Right kidney (tissue), 1 donor: ENCODE data around the gene CALM3.

Experiments
- DNase-seq: peaks from one replicate; pipeline ENCODE4 v3.0.0-alpha.2; 2016

Gene CALM3

DNA sequence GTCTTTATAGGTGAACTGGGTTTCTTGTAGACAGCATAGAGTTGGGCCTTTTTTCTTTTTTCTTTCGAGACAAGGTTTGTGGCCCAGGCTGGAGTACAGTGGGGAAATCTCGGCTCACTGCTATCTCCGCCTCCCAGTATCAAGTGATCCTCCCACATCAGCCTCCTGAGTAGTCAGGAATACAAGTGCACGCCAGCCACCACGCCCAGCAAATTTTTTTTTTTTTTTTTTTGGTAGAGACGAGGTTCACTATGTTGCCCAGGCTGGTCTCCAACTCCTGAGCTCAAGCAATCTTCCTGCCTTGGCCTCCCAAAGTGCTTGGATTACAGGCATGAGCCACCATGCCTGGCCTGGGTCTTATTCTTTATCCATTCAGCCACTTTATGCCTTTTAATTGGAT, 5.1 kb upstream of the CALM3 start:
- no peak for DNase-seq

DNA sequence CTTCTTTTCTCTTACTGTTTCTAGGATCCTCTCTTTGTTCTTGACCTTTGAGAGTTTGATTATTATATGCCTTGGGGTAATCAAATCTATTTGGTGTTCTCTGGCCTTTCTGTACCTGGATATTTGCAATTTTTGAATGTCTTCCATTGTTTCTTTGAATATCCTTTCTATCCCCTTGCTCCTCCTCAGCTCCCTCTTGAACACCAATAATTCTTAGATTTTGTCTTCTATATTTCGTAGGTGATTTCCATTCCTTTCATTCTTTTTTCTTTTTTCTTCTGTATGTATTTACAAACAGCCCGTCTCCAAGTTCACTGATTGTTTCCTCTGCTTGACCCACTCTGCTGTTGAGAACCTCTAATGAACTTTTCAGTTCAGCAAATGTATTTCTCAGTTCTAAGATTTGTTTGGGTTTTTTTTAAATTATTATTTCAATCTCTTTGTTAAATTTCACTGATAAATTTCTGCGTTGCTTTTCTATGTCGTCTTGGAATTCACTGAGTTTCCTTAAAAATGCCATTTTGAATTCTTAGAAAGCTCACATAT, 2.7 kb upstream of the CALM3 start:
- DNase-seq: no peak

DNA sequence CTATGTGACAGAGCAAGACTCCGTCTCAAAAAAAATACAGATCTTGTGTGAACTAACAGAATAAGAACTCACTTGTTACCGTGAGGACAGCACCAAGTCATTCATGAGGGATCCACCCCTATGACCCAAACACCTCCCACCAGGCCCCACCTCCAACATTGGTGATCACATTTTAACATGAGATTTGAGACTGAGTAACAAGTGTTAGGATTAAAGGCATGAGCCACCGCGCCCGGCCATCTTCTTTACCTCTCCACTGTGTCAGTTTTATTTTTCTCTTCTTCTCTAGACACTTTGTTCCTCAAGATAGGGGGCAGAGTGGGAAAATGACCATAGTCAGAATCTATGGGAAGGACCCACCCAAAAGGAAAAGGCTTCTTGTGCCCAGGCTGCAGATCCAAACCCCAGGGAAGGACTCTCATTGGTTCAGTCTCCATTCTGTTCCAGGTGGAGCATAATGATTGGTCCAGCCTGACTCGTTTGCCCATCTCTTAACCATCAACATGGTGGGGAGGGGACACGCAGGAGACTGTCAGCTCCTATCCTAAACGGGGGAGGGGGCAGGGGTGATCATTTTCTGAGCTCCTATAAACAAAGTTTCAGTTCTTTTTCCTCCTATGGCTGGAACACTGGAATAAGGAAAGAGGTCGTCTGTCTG, 1.3 kb upstream of the CALM3 start:
- no peak for DNase-seq

DNA sequence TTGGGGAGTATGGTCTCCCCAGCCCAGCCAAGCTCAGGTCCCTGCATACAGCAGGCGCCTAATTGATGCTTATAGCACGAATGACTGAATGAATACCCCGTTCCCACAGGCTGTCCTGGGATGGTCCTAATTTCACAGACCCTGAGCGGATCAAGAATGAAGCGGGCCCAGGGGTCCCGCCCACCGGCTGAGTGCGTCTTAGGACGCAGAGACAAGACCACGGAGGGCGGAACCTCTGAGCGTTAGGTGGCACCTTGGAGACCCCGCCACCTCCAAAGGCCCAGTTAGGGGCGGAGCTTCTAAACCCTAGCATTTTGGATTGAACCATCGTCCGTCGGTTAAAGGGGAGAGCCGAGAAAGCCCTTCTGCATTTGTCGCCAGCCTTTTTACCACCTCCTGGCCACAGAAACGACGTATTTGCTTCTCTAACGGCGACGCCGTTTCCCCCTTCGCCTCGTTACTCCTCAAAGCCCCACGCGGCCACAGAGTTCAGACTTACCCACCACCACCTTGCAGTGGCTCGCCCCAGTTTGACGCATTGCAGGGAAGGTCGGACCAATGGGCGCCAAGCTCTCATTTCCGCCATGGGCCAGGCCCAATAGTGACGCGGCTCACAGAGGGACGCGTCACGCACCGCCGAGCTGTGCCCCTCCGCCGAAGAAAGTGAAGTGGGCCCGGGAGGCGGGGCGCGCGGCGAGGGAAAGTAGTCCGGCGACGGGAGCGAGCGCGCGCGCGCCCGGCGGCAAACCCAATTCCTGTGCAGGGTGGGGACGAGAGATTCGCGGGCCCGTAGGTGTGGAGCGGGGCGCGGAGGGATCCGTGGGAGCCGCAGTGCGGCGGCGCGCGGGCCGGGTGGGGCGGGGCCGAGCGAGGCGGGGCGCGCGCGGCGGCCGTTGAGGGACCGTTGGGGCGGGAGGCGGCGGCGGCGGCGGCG, 479 bp upstream of the CALM3 start:
- DNase-seq: peak; percentile 100

DNA sequence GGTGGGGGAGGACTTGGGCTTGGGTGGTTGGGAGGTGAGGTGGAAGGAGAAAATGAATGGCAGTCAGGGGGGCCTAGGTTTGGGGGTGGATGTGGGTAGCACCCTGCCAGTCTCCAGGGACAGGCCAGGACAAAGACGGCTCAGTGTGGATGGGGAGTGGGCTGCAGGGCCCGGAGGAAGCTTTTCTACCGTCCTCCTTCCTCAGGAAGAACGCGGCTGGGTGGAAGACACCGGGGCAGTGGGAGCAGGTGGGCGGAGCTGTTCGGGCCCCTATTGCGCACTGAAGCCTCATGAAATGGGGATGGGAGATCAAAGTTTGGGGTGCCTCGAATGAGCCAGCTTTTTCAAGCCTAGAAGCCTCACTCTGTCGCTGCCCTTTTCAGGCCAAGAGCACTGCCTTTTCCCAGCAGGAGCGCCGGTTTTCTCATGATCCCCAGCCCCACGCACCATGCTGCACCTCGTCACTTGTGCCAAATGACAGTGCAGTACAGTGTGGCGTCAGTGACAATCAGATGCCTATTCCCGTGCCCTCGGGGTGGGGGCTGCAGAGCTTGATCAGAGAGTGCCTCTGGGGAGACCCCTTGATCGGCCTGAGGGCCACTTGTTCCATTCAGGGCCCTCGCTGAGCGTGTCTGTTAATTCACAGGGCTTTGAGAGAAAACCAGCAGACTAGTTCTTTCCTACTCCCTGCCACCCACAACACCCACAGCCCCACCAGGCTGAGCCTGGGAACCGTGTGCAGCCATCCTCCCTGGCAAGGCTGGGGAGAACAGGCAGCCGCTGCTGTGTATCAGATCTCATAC, 1.5 kb downstream of the CALM3 start:
- no peak for DNase-seq

DNA sequence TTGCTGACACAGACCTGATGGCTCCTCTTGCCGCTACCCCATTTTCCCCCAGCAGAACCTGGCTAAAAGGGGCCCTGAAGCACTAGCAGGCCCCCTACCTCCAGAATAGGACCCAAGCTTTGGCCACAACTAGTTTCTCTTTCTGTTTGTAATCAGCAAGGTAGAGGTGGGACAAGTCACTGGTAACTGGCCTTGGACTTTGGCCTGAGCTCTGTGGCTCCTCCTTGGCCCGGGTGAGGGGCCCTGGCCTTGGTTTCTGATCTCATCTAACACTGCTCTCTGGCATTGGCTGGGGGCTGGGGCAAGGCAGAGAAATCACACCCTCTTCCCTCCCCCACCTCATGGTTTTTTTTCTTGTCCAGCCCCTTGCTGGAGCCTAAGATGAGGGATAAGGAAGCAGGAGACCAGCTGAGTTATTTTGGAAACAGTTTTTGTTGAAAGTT, 2.1 kb downstream of the CALM3 start:
- DNase-seq: no peak

DNA sequence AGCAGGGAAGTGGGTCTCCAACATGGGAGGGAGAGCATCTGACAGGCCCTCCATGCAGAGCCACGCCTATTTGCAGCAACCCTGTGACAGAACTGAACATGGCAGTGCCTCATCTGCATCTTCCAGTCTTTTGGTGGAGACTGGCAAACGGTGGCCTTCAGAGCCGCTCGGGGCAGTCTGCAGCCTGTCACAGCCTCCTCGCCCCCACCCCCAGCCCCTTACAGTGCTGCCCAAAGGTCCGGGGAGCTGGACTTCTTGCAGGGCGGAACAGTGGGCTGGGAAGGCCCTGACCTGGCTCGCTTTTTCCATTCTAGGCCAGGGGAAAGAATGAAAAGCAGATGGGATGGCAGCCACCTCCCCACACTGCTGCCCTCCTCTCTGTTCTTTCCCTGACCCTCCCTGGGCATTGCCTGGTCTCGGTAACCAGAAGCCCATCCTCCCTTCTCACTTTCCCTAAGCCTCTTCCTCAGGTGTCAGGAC, 2.7 kb downstream of the CALM3 start:
- DNase-seq: no peak

DNA sequence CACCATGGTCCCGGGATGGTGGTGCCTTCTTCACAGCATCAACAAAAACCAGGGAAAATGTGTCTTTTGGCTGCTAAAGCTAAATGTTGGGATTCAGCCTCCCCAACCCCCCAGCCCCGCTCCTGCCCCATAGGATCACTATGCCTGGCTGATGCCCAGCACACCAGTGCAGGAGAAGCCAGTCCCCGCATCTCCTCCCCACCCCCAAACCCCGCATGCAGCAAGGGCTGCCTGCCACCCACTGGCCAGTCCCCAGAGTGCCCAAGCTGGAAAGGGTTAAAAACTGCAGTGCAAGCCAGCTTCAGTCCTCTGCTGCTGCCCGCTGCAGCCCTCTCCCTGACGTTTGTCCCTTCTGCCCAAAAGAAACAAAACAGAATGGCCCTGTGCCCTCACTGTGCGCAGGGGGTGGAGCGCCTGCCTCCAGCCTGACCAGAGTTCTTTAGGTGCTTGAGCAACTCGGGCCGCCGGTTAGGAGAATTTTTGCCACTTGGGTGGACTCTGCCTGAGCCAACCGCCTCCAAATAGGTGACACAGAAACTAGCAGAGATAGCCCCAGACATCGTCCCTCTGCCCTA, 3.7 kb downstream of the CALM3 start:
- no peak for DNase-seq

DNA sequence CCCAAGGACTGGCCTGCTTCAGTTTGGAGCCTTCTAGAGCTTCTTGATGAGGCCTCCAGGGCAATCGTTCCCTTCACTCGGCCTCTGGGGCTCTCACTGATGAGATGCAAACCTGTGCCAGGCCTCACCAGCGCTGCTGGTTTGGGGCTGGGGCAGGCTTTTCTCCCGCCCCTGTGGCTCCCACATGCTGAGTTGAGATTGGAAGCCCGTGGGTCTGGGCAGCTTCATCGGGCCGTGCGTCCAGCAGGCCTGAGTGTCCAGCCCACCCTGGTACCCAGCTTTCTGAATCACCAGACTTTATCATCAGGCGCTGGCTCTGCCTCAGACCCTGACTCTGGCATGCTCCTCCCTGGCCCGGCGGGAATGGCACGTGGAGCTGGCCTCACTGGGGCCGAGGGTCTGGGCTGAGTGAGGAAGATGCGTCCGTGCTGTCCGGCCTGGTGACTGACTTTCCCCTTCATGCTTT, 4.3 kb downstream of the CALM3 start:
- DNase-seq: no peak

DNA sequence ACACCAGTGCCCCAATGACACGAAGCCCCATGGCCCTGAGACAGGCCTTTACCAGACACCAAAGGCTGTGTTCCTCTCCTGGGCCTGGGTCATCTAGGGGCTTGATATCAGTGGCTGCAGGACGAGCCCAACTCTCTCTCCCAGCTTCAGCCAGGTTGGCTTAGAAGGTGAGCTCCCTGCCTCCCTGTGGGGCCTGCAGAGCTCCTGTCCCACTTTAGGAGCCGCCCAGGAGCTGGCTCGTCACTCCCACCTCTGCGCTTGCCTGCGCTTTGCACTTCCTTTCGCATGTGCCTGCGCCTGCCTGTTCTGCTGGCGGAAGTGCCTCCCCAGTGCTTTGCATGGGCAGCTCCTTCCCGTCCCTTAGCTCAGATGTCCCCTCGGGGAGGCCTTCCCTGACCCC, 4.9 kb downstream of the CALM3 start:
- DNase-seq: no peak

DNA sequence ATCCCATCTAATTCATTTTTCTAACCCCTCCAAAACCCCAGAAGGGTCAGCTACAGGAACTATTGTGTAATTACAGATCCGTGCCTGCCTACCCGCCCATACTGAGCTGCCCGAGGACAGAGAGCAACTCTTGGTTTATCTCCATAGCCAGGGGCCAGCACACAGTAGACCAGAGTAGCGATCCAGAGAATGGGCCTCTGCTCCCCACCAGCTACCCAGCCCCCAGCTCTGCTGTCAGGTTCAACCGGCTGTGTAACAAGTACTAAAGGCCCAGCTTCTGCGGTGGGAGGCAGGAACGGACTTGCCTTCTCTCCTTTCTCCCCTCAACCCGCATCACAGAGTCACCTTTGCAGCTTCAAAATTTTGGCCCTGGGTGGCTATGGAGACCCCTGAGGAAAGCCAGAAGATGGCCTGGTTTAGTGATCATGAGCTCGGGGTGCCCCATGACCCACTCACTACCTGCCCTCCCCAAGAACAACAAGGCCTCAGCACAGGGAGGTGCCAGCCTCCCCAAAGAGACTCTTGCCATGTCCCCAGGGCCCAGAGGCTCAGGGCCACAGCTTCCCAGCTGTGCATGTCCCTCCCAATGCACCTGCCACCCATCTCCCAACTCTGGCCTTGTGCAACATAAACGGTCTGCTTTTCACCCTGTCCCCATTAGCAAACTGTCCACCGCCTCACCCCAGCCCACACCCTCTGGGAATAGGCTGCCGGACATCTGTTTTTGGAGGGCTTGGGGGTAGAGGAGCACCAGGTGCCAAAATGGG, 5.7 kb downstream of the CALM3 start:
- DNase-seq: no peak

DNA sequence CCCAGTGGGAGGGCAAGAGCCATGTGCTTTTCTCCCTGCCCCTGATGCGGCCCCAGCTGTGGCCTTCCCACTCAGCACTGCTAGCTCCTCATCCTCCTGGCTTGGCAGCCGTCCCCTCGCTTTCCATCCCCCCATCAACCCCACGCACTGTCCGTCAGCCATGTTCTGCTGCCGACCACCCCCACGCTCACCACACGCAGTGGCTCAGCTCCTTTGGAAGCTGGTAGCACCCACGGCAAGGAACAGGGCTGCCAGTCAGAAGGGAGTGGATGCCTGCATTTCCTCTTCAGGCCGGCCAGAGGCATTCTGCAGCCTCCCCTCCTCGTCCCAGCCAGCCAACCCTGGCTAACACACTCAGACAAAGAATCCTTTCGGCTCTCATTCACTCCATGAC, 6.3 kb downstream of the CALM3 start:
- DNase-seq: no peak

DNA sequence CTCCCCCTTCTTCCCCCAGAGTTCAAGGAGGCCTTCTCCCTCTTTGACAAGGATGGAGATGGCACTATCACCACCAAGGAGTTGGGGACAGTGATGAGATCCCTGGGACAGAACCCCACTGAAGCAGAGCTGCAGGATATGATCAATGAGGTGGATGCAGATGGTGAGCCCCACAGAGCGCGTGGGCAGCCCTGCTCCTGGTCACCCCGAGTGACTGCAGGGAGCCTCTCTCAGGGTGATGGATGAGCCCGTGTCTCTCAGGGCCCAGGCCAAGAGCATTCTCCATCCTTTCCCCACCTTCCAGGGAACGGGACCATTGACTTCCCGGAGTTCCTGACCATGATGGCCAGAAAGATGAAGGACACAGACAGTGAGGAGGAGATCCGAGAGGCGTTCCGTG, 7.0 kb downstream of the CALM3 start:
- DNase-seq: no peak

DNA sequence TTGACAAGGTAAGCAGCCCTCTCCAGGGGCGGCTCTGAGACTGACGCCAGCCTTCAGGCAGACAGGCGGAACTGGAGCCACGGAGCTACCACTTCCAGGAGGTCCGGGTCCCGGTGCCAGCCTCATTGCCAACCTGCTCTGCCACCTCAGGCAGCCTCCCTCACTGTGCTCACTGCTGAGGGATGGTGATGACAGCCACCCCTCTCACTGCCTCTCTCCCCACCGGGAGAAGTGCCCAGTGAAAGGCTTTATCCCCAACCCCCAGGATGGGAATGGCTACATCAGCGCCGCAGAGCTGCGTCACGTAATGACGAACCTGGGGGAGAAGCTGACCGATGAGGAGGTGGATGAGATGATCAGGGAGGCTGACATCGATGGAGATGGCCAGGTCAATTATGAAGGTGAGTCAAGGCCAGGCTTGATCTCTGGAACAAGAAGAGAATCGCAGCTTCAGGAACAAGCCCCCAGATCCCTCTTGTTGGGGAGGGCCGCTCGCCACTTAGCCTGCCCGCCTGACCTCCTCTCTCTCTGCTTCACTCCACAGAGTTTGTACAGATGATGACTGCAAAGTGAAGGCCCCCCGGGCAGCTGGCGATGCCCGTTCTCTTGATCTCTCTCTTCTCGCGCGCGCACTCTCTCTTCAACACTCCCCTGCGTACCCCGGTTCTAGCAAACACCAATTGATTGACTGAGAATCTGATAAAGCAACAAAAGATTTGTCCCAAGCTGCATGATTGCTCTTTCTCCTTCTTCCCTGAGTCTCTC, 7.6 kb downstream of the CALM3 start:
- DNase-seq: no peak

DNA sequence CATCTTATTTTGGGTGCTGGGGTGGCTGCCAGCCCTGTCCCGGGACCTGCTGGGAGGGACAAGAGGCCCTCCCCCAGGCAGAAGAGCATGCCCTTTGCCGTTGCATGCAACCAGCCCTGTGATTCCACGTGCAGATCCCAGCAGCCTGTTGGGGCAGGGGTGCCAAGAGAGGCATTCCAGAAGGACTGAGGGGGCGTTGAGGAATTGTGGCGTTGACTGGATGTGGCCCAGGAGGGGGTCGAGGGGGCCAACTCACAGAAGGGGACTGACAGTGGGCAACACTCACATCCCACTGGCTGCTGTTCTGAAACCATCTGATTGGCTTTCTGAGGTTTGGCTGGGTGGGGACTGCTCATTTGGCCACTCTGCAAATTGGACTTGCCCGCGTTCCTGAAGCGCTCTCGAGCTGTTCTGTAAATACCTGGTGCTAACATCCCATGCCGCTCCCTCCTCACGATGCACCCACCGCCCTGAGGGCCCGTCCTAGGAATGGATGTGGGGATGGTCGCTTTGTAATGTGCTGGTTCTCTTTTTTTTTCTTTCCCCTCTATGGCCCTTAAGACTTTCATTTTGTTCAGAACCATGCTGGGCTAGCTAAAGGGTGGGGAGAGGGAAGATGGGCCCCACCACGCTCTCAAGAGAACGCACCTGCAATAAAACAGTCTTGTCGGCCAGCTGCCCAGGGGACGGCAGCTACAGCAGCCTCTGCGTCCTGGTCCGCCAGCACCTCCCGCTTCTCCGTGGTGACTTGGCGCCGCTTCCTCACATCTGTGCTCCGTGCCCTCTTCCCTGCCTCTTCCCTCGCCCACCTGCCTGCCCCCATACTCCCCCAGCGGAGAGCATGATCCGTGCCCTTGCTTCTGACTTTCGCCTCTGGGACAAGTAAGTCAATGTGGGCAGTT, 8.6 kb downstream of the CALM3 start:
- no peak for DNase-seq

DNA sequence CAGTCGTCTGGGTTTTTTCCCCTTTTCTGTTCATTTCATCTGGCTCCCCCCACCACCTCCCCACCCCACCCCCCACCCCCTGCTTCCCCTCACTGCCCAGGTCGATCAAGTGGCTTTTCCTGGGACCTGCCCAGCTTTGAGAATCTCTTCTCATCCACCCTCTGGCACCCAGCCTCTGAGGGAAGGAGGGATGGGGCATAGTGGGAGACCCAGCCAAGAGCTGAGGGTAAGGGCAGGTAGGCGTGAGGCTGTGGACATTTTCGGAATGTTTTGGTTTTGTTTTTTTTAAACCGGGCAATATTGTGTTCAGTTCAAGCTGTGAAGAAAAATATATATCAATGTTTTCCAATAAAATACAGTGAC, 9.3 kb downstream of the CALM3 start:
- DNase-seq: no peak

DNA sequence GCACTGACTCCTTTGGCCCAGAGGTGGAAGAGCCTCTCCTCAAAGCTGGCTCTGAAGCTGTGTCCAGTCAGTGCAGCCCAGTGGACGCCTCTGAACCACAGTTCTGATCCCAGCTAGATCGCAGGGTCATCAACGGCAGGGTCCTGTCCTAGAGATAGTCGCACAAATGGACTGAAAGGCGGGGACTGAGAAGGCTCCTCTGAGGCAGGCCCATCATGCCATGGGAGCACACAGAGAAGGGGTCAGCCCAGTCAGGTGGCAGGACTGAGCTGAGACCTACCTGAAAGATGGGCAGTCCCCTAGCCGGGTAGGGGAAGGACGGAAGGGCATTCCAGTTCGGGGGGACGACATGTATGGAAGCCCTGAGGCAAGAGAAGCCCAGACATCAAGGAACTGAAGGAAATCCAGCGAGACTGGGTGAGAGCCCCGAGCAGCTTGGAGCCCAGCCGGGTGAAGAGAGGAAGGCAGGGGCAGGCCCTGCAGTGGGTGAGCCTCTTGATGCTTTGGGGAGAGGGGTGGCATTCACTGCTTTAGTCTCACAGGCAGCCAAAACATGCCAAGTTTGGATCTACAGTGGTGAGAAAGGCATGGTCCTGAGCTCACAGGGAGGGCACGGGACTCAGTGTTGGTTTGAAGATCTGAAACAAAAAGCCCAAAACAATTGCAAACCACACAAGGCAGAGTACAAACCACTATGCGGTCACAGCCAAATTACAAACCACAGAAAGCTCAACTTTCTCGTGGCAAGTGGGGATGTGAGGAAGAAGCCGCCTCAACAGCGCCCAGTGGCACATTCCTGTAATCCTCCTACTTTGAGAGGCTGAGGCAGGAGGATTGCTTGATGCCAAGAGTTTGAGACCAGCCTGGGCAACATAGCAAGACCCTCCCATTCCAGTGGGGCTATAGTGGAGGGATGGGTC, 10.0 kb downstream of the CALM3 start:
- DNase-seq: no peak

DNA sequence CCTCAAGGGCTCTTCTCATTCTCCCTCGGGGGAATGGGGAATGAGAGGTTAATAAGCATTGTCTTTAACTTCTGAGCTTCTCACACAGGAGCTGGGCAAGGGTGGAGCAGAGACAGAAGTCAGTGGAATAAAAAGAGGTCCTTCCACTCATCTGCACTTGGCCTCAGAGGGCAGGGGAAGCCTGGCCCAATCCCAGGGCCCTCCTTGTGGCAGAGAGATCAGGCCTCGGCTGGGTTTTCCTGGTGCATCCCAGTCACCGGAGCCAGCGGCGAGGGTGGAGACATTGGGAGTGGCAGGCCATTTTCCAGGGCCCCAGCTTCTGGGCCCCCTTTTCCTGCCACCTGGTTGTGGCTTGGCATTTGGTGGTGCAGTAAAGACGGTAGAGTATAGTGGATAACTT, 10.6 kb downstream of the CALM3 start:
- DNase-seq: no peak
